HCT116 (cell line): Measurements from ENCODE around the gene SUPT3H.

Experiments
- ATF3 ChIP-seq: IDR thresholded peaks from 2 replicates; pipeline ENCODE4 v1.6.1; 2012
- JUND ChIP-seq: IDR thresholded peaks from 2 replicates; pipeline ENCODE4 v1.6.1; 2012
- POLR2A ChIP-seq: IDR thresholded peaks from 2 replicates; pipeline ENCODE4 v1.7.0; 2011; ENCODE audit warnings: borderline replicate concordance; ENCODE audit not compliant: insufficient read depth, insufficient read length; ENCODE audit errors: extremely low read depth
- POLR2AphosphoS5 ChIP-seq: IDR thresholded peaks from 2 replicates; pipeline ENCODE4 v1.6.1; 2011; ENCODE audit warnings: mild to moderate bottlenecking, low read depth, low read length, moderate library complexity
- YY1 ChIP-seq: IDR thresholded peaks from 2 replicates; pipeline ENCODE4 v1.6.1; 2011; ENCODE audit warnings: low read length, low read depth, moderate library complexity, mild to moderate bottlenecking; ENCODE audit not compliant: insufficient replicate concordance; ENCODE audit errors: extremely low read depth

- no peak for TF ChIP-seq POLR2A
- TF ChIP-seq JUND: no peak
- TF ChIP-seq YY1: no peak
- no peak for TF ChIP-seq ATF3
- TF ChIP-seq POLR2AphosphoS5: no peak
These were observed 308.6 kb downstream of the SUPT3H start for GRCh38 chr6:45069091-45069490.
